CD4-positive, alpha-beta T cell (primary cell): ENCODE data around the gene TCFL5. TPM values are rescaled to one million over a fixed set of nuclear protein-coding genes. Genes with fewer than 3 reads are reported as not detected.

Source experiments
- ATAC-seq: fragments of 200-7000 bp; cut with Tn5 transposase; one replicate; pipeline ENCODE4 v1.10.0; 2022; ENCODE audit warnings: mild to moderate bottlenecking; ENCODE audit not compliant: poor library complexity
- CTCF ChIA-PET: fragments of 350-600 bp; sonication (Branson Sonifier 250); formaldehyde crosslinking; loops from one replicate; lab custom pipeline; 2021; ENCODE audit warnings: antibody characterized with exemption, inconsistent platforms; lab: Charles Lee
- POLR2A ChIA-PET: fragments of 350-600 bp; sonication (Branson Sonifier 250); formaldehyde crosslinking; loops from one replicate; lab custom pipeline; 2021; ENCODE audit warnings: antibody characterized with exemption, inconsistent platforms; lab: Charles Lee
- DNase-seq, 14 experiments: peaks; one replicate each; pipeline ENCODE4 v3.0.0-alpha.2; 2013 to 2020; ENCODE audit warnings: mixed read lengths in 2 of 14
- H3K27ac ChIP-seq, 2 donors: one replicate each; pipeline versions ENCODE4 v1.5.1 to v1.7.0; 2013; ENCODE audit warnings: low read length in 2 of 2, low read depth in 1 of 2, mild to moderate bottlenecking in 1 of 2
- H3K27me3 ChIP-seq, 2 experiments: 1 replicate in 1 of 2; 2 replicates in 1 of 2; pipeline versions ENCODE4 v1.6.1 to v1.7.0; 2013; ENCODE audit warnings: low read length in 2 of 2, control low read depth in 1 of 2, mild to moderate bottlenecking in 1 of 2, moderate library complexity in 1 of 2; ENCODE audit not compliant: insufficient read depth in 2 of 2, control insufficient read depth in 1 of 2
- H3K36me3 ChIP-seq: one replicate; pipeline ENCODE4 v1.6.1; 2013; ENCODE audit warnings: low read length, control low read depth; ENCODE audit not compliant: insufficient read depth
- H3K4me1 ChIP-seq: one replicate; pipeline ENCODE4 v1.6.1; 2013; ENCODE audit warnings: low read length, control low read depth; ENCODE audit not compliant: insufficient read depth
- H3K4me3 ChIP-seq: one replicate; pipeline ENCODE4 v1.5.1; 2013; ENCODE audit warnings: mild to moderate bottlenecking, low read length, moderate library complexity
- H3K9me3 ChIP-seq, 2 experiments: 1 replicate in 1 of 2; 2 replicates in 1 of 2; pipeline versions ENCODE4 v1.6.1 to v1.7.0; 2013; ENCODE audit warnings: low read length in 2 of 2, mild to moderate bottlenecking in 2 of 2, control low read depth in 1 of 2, moderate library complexity in 1 of 2; ENCODE audit not compliant: control insufficient read depth in 1 of 2, insufficient read depth in 1 of 2
- H3K27ac Mint-ChIP-seq: one replicate; pipeline ENCODE4 v1.8.0; 2020; ENCODE audit warnings: mixed read lengths
- H3K27me3 Mint-ChIP-seq: one replicate; pipeline ENCODE4 v1.8.0; 2021; ENCODE audit warnings: mixed read lengths
- H3K36me3 Mint-ChIP-seq: one replicate; pipeline ENCODE4 v1.8.0; 2021; ENCODE audit warnings: low read depth, mixed read lengths
- H3K4me1 Mint-ChIP-seq: one replicate; pipeline ENCODE4 v1.8.0; 2021; ENCODE audit warnings: low read depth, mixed read lengths
- H3K4me3 Mint-ChIP-seq: one replicate; pipeline ENCODE4 v1.8.0; 2020; ENCODE audit warnings: mild to moderate bottlenecking, mixed read lengths
- H3K9me3 Mint-ChIP-seq: one replicate; pipeline ENCODE4 v1.8.0; 2020; ENCODE audit warnings: mixed read lengths
- intact Hi-C, 2 experiments: fragments of 100-400 bp; cut with DNase I in 1 of 2; cut with micrococcal nuclease in 1 of 2; formaldehyde crosslinking; loops; one replicate each; pipeline versions ENCODE4 v1.15.1 to v1.9.0; 2023 to 2025; cut with DNase I, micrococcal nuclease
- total RNA-seq, 174 experiments: library from RNA in 2 of 174; stranded (reverse) in 2 of 174; gene quantifications; one replicate each; pipeline ENCODE4 v1.2.3 and lab custom pipeline; 2021 to 2026
- TF ChIP-seq, protein P1 (sequence below): fragments of 200-600 bp; IDR thresholded peaks from one replicate; pipeline ENCODE4 v1.8.0; 2022; ENCODE audit warnings: antibody characterized with exemption, mild to moderate bottlenecking

TCFL5 gene
- total RNA-seq, 2 experiments from 2014 or later = 5.9 to 6.3 TPM

DNA sequence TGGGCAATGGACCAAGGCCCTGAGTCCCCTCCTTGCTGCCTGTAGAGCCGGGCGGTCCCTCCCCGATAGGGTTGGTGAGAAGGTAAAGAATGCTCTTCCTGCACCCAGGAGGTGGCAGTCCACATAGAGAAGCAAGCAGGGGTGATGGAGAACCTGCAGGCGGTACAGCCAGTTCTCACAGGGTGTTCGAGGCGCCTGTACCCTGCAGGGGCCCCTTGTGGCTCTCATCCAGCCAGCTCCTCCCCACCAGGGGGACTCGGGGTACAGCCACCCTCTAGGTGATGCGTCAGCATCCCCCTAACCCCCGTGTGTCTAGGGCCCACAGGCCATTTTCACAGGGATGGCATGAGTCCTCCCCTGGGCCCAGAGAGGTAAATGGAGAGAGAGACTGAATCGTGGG lies 49.9 kb downstream of the TCFL5 start:
- H3K36me3 ChIP-seq = peaks cover 57% of the 10 kb centered on the region
- ChIA-PET CTCF (no interaction called here), POLR2A (interaction anchor here (1.5 kb wide), 1 partner anchor 17 kb away, joined by 5 read pairs; no protein-coding TSS in a partner anchor)
- Mint-ChIP-seq H3K9me3 (no peaks in the 10 kb centered on the region), H3K27me3 (peaks cover 13% of the 10 kb centered on the region), H3K4me3 (no peak overlapping the region), H3K4me1 (peaks cover 25% of the 10 kb centered on the region), H3K27ac (no peak overlapping the region), H3K36me3 (peaks cover 35% of the 10 kb centered on the region)
- peaks cover 38% of the 10 kb centered on the region for H3K4me1 ChIP-seq
- H3K4me3 ChIP-seq = no peak overlapping the region
- no peak for ATAC-seq
- peaks cover 0 to 12% of the 10 kb centered on the region in 2 experiments for H3K9me3 ChIP-seq
- intact Hi-C loops = no loop called here
- TF ChIP-seq, protein P1, sequence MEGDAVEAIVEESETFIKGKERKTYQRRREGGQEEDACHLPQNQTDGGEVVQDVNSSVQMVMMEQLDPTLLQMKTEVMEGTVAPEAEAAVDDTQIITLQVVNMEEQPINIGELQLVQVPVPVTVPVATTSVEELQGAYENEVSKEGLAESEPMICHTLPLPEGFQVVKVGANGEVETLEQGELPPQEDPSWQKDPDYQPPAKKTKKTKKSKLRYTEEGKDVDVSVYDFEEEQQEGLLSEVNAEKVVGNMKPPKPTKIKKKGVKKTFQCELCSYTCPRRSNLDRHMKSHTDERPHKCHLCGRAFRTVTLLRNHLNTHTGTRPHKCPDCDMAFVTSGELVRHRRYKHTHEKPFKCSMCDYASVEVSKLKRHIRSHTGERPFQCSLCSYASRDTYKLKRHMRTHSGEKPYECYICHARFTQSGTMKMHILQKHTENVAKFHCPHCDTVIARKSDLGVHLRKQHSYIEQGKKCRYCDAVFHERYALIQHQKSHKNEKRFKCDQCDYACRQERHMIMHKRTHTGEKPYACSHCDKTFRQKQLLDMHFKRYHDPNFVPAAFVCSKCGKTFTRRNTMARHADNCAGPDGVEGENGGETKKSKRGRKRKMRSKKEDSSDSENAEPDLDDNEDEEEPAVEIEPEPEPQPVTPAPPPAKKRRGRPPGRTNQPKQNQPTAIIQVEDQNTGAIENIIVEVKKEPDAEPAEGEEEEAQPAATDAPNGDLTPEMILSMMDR = no peak
- no peak for DNase-seq
- peaks cover 18 to 19% of the 10 kb centered on the region in 2 experiments for H3K27me3 ChIP-seq
- no peak overlapping the region for H3K27ac ChIP-seq

DNA sequence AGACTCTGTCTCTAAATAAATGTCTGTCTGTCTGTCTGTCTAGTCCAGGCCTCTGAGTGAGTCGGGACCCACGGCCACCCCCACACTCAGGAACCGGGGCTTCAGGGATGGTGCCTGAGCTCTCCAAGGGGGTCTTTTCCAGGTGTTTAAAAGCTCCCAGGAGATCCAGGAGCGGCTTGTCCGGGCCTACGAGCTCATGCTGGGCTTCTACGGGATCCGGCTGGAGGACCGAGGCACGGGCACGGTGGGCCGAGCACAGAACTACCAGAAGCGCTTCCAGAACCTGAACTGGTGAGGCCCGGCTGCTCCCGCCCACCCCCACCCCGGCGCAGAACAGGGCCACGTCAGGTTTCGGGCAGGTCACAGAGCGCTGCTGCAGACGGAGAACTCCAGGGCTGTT lies 50.3 kb downstream of the TCFL5 start:
- H3K27me3 Mint-ChIP-seq = peaks cover 13% of the 10 kb centered on the region
- H3K4me3 Mint-ChIP-seq = no peak overlapping the region
- no peak overlapping the region for H3K27ac Mint-ChIP-seq
- ChIA-PET POLR2A (interaction anchor here (1.5 kb wide), 1 partner anchor 17 kb away, joined by 5 read pairs; no protein-coding TSS in a partner anchor), CTCF (no interaction called here)
- Histone ChIP-seq H3K4me3 (no peak overlapping the region), H3K4me1 (peaks cover 38% of the 10 kb centered on the region), H3K9me3 (peaks cover 0 to 11% of the 10 kb centered on the region in 2 experiments), H3K27me3 (peaks cover 15 to 16% of the 10 kb centered on the region in 2 experiments), H3K27ac (no peak overlapping the region), H3K36me3 (peaks cover 59% of the 10 kb centered on the region)
- peaks cover 35% of the 10 kb centered on the region for H3K36me3 Mint-ChIP-seq
- ATAC-seq = no peak
- DNase-seq = no peak
- no peaks in the 10 kb centered on the region for H3K9me3 Mint-ChIP-seq
- TF ChIP-seq, protein P1 = no peak
- peaks cover 29% of the 10 kb centered on the region for H3K4me1 Mint-ChIP-seq
- intact Hi-C loops = no loop called here

DNA sequence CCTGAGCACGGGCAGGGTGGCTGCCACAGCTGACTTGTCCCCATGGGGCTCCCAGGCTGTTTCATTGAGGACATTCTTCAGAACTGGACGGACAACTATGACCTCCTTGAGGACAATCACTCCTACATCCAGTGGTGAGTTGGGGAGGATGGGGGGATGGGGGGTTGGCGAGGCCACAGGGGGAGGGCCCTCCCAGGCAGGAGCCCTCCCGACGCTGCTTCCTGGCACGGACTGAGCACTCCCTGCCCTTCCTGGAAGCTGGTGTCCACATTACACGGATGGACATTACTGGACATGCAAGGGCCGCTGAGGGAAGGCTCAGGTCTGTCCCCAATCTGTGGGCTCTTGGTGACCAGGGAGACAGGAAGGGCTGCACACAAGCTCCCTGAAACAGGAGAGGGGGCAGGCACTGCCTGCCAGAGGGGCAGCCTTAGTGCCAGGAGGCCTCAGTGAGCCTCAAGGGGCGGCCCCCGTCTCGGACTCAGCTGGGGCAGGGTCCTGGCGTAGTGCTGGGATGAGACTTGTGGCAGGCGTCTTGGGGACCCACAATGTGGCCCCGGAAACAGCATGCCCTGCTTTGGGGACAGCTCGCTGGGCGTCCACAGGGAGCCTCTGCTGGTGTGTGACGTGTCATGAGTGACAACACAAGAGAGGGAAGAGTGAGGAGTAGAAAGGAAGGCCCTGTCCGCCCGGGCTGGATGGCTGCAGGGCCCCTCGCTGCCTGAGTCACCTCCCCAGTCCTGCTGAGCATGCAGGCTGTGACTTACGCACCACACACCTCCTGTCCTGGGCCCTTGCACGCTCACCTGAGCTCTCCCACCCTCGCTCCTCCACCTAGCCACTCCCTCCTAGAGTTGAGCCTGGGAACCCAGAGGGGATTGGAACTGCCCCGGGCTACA lies 51.8 kb downstream of the TCFL5 start:
- ChIA-PET CTCF (interaction anchor here (2.0 kb wide), 1 partner anchor 310 kb away, joined by 20 read pairs; no protein-coding TSS in a partner anchor), POLR2A (interaction anchor here (4.3 kb wide), 1 partner anchor 15 kb away, joined by 40 read pairs; the partner anchor contains the start of gene MRGBP)
- intact Hi-C loops = loop anchor here in 1 of 2 experiments (5.0 kb wide), 3 partner anchors 53 to 507 kb away; partner anchors contain the start of genes ADRM1, DIDO1 and TCFL5
- Histone ChIP-seq H3K9me3 (peaks cover 0 to 3% of the 10 kb centered on the region in 2 experiments), H3K4me3 (no peak overlapping the region), H3K27me3 (peaks cover under 1 to 2% of the 10 kb centered on the region in 2 experiments), H3K4me1 (peaks cover 33% of the 10 kb centered on the region), H3K36me3 (peaks cover 61% of the 10 kb centered on the region), H3K27ac (no peak overlapping the region)
- Mint-ChIP-seq H3K9me3 (no peaks in the 10 kb centered on the region), H3K36me3 (peaks cover 36% of the 10 kb centered on the region), H3K27ac (no peak overlapping the region), H3K27me3 (no peaks in the 10 kb centered on the region), H3K4me1 (peaks cover 21% of the 10 kb centered on the region), H3K4me3 (no peak overlapping the region)
- DNase-seq (no peak), ATAC-seq (no peak)
- TF ChIP-seq, protein P1 = no peak
